NCI-H748 (cell line): Measurements from ENCODE around the gene RAET1G.
"Not testable (repeated sequence)": the region's sequence is repeated elsewhere in the genome, so short reads cannot be mapped to it uniquely, and the experiment has no call there.

Source experiments
- DNase-seq: peaks from one replicate; lab custom pipeline; 2025; ENCODE audit not compliant: unreplicated experiment; lab: John Stamatoyannopoulos, UW

Gene RAET1G

GRCh38 chr6:149935246-149935645, 12.3 kb upstream of the RAET1G start:
- no peak for DNase-seq

GRCh38 chr6:149934249-149935156, 11.6 kb upstream of the RAET1G start:
- DNase-seq: peak; percentile 80

- no peak for DNase-seq
Measured at GRCh38 chr6:149933461-149933860, 10.5 kb upstream of the RAET1G start.

- no peak for DNase-seq
Measured at GRCh38 chr6:149933036-149933435, 10.1 kb upstream of the RAET1G start.

- no peak for DNase-seq
Measured at GRCh38 chr6:149931501-149931900, 8.6 kb upstream of the RAET1G start.

GRCh38 chr6:149929422-149929821, 6.5 kb upstream of the RAET1G start:
- peak; percentile 25 for DNase-seq

- DNase-seq: not testable (repeated sequence)
Measured at GRCh38 chr6:149927025-149927424, 4.1 kb upstream of the RAET1G start.

- peak; percentile 79 for DNase-seq
Measured at GRCh38 chr6:149925974-149926777, 3.3 kb upstream of the RAET1G start.

- DNase-seq: no peak
Measured at GRCh38 chr6:149925253-149925973, 2.5 kb upstream of the RAET1G start.

- no peak for DNase-seq
Measured at GRCh38 chr6:149924933-149925252, 2.0 kb upstream of the RAET1G start.

GRCh38 chr6:149924206-149924932, 1.4 kb upstream of the RAET1G start:
- DNase-seq: no peak

- no peak for DNase-seq
Measured at GRCh38 chr6:149923327-149923986, 536 bp upstream of the RAET1G start.

- not testable (repeated sequence) for DNase-seq
Measured at GRCh38 chr6:149922091-149922490, 830 bp downstream of the RAET1G start.

GRCh38 chr6:149921361-149921760, 1.6 kb downstream of the RAET1G start:
- DNase-seq: no peak

GRCh38 chr6:149919834-149920225, 3.1 kb downstream of the RAET1G start:
- DNase-seq: no peak

- not testable (repeated sequence) for DNase-seq
Measured at GRCh38 chr6:149919126-149919833, 3.6 kb downstream of the RAET1G start.

GRCh38 chr6:149918151-149918905, 4.6 kb downstream of the RAET1G start:
- no peak for DNase-seq

- no peak for DNase-seq
Measured at GRCh38 chr6:149917679-149918078, 5.2 kb downstream of the RAET1G start.
